HT-29 (cell line): ENCODE results near the gene ANKH. TPM values are rescaled to one million over a fixed set of nuclear protein-coding genes. Genes with fewer than 3 reads are reported as not detected.

Experiments used
- DNase-seq: peaks from one replicate; pipeline ENCODE4 v3.0.0-alpha.2; 2015; ENCODE audit warnings: low spot score
- total RNA-seq: library from RNA; depleted of rRNA; stranded (reverse); fragments of >200 nt; shearing (Covaris generic); gene quantifications from 2 replicates; pipeline ENCODE4 v1.2.3, GENCODE V29; 2014

Gene ANKH
- total RNA-seq, 1 experiment from 2014 or later = 44.3 TPM

DNA sequence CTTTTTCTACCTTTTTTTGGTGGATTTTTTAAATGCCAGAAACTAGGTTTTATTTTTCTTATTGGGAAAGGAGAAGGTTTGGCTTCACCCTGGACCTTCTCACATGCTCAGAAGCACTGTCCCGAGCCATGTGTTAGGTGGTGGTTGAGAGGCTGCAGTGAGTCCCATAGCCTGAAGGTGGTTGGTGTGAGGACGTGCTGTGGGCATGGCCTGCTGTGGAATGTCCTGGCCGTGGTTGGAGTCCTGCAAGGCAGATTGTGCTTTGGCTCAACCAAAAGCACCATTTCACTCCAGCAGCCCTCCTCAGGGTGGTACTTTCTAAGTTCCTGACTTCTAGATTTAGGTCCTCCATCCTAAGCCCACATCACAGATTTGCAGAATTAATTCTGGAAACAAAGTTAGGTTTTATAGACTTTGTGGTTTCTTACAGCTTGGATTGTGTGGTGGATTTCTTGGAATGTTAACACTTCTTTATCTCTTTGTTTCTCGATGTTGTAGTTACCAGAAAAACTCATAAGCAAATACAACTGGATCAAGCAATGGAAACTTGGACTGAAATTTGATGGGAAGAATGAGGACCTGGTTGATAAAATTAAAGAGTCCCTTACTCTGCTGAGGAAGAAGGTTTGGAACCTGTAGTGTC lies 184.4 kb downstream of the ANKH start:
- DNase-seq = no peak

DNA sequence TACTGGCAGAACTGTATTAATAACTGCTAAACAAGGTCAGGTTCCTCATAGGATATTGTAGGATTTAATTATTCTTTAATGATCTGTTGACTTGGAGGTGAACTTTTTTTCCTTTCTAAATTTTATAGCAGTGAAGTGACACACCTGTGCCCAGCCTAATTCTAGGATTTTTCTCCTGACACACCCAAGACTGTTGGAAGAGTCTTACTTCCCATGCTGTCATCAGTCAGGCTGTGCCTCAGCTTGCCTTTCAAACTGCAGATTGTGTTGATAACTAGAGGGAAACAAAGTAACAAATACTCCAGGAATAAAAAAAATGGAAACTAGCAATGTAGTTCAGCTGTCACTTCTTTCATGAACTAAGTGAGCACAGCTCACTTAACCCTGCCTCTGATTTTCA lies 185.1 kb downstream of the ANKH start:
- no peak for DNase-seq

DNA sequence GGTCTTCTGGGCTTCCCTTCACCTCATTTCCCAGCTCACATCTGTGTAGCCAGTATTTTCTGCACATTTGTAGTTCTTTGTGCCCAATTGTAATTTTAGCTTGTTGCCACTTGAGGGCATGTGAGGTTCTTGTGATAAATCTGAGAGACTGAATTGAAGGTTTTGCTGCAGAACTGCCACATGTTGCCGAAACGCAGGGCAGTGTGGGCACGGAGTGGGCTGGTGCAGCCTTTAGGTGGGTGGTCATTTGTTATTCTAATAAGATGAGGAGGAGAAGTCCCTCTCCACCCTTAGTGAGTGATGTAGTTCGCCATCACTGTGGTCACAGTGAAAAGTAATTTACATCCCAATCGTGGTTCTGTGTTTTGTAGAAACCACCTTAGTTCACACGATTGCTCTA lies 185.8 kb downstream of the ANKH start:
- peak; percentile 70 for DNase-seq

DNA sequence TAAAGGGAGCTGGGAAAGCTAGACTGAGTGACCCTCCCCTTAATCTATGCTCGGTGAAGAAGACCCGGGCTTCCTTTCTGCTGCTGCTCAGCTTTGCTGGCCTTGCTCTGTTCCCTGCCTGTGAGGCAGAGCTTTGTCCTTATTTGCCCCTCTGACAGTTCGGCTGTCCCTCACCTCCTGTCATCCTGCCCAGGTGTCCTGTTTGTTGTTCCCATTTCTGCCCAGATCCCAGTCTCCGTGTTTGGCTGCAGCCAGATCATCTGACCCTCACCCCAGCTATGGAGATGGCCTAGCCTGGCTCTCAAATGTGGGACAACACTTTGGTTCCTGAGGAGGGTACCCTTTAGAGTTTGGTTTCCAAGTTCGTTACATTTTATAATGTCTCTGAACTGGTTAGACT lies 186.8 kb downstream of the ANKH start:
- DNase-seq = no peak

DNA sequence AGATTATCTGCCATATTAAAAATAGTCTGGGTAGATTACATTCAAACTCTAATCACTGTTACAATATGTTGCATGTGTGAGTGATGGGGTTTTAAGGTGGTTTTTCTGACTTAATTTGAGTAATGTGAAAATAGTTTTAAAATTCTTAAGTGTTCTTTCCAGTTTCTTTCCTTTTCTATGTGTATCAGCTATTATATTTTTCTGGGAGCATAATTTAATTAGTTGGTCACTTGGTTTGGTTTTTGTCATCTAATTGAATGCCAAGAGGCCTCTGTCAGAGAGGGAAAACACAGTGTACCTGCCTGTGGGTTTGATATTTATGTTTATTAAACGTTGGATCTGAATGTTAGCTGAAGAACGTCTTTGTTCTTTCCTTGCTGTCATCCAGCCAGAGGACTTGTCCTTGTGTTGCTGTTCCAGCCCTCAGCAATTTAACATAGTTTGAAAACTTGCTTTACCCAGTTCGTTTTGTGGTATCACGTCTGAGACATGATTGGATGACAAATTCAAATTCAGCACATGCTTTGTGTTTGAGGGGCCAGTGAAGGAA lies 187.6 kb downstream of the ANKH start:
- no peak for DNase-seq

DNA sequence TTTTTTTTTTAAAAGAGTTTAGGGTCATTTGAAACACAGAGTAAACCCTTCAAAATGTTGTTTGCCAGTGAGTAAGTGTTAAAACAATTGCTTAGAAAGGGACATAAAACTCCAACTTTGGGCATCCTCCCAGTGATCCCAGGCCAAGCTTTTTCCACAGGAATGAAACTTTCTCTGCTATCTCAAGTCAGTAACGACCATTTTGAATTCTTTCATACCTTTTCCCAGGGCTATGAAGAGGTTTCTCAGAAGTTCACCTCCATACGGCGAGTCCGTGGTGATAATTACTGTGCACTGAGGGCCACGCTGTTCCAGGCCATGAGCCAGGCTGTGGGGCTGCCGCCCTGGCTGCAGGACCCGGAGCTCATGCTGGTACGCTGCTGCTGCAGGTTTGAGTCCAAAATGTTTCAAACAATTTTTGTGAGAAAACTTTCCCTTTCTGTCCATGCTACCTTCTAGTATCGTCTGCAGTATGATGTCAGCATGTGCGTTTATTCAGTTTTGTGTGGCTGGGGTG lies 190.3 kb downstream of the ANKH start:
- DNase-seq = no peak

DNA sequence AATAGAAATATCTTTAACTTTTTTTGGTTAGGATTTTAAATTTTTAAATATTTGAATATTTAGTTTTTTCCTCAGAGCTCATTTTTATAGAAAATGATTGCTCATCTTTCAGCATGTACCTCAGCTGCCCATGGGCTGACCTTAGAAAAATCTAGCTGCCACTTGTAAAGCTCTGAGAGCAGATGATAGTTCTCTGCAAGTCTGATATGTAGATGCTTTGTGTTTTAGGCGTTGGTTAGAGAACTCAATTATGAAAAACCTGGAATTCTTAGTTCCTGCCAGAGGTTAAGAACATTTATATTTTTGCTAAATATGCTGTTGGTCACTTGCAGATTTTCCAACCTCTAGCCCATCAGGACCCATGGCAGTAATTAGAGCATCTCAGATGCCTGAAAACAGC lies 192.0 kb downstream of the ANKH start:
- DNase-seq = no peak

DNA sequence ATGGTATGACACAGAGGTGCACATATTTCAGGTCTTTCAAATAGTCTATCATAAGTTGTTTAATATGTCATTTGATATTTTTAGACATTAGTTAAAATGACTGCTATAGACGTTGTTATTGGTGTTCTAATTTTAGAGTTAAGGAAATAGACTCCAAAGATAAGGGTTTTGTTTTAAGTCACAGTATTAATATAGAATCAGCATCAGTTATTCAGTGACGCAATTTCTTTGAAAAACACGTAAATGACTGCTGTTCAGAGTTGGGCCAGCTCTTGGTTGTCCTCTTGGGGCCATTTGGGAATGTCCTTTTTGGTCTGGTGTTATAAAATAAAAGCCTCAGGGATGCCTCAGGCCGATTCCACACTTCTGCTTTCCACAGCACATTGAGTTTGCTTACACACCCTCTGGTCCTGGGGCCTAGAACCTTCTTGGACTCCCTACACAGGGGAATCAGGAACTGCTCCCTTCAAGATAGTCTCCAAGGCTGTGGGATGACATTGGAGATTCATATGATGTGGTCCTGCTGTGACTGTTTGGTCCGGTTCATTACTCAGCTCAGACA lies 192.7 kb downstream of the ANKH start:
- DNase-seq = no peak

DNA sequence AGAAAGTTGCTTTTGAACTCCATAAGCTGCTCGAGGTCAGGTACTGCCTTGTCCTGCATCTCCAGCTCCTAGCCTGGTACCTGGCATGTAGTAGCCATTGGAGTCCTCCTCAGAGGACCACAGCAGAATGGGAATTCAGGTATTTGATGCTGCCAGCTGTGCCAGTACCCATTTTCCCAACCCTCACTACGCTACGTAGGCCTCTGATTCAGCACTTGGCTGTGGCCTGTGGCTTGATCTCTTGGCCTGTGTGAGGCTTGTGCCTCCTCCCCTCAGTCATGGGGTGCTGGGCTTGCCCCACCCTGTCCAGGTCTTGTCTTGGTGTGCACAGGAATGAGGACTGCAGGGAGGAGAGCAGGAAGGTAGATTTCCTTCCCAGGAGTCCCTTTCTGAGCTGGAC lies 195.3 kb downstream of the ANKH start:
- DNase-seq = peak; percentile 25

DNA sequence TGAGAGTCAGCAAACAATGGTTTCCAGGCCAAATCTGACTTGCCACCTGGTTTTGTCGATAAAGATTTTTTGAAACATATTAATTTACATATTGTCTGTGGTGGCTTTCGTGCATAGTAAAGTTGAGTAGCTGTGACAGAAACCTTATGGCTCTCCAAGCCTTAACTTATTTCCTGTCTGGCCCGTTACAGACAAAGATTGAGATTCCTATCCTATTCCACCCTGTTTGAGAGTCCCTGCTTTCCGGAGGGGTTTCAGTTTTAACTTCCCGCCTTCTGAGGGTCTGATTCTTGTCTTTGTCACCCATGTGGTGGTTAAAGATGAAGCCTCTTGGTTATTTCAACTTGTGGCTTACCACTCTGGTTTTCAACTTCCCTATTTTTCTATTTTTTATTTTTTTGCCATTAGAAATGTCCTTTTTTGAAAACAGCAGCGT lies 195.7 kb downstream of the ANKH start:
- no peak for DNase-seq

DNA sequence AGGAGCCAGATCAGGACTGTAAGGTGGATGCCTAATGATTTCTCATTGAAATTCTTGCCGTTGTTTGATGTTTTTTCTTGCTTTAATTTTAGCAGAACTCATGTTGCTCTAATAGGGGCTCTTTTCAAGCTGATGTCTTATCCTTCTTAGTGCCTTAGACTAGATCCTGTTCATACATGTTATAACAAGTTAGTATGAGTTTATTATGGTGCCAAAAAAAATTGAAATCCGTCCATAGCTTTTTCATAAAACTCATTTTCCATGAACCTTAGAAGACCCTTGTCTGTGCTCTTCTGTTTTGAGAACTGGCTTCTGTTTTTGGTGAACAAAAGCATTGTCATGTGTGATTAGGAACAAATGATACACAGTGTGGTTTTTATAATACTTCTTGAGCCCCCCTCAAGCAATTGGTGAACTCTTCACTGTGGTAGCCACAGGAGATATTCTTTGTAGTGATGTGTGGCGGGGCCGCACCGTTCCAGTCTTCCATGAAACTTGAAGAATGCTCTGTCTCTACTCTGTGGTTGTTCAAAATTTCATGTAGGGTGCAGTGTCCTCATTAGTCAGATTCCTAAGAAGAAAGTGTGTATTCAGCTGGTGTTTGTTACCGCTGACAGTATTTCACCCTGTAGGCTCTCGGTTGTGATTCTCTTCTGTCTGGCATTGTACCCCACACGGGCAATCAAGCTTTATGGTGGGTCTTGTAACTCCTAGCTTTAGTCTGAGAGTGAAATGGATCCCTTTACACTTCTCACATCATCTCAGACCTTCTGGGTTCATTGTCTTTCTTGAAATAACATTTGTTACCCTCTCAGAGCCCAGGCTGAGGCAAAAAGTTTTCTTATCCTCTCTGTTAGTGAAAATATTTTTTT lies 196.4 kb downstream of the ANKH start:
- no peak for DNase-seq

DNA sequence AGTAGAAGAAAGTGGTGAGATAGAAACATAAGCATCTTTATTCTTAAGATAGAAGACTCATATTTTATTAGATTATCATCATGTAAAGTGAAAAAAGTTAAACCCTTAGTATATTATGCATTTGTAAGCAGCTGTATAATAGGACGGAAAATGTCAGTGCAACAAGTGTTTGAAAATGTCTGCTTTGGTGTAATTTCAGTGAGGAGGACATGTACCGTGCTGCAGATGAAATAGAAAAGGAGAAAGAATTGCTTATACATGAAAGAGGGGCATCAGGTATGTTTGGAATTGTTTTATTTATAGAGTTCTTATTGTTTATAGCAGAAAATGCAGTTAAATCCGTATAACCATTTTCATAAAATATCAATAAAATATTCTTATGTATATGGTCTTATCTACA lies 198.1 kb downstream of the ANKH start:
- no peak for DNase-seq

DNA sequence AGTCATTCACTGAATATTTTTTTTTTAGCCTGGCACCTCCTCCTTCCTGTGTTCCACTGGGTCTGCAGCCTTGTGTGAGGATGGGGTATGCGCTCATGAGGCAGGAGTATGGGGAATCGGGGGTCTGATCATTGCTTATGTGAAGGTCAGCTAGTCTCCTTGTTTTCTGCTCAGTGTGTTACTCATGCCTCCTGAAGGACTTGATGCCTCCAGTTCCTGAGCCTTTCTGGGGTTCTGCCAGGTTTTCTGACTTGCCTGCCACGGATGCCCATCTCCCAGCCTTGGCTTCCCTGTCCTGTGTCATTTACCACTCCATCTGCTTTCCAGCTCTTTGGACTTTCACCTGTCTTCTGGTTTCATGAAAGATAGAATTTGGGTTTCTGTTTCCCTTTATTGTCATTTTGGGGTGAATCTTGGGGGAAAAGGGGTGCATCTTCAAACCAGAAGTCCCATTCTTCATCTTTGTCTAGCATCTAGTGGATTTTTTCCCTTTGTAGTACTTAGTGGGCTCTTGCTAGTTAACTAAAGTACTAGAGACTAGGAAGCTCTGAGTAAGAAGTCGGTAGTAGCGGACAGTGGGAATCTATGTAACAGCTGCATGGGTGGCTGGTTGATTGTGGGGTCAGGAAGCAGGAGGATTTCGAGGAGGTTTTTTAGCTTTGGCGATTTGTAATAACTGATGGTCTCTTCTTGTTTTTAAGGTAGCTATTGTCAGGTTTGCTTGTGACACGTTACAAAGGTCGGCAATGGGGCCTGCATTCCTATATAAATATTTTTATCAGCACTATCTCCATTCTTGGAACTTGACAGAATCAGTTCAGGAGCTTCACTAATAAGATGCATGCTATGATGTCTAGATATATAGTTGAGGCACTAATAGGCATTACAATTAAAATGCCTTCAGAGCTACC lies 198.8 kb downstream of the ANKH start:
- DNase-seq = no peak

DNA sequence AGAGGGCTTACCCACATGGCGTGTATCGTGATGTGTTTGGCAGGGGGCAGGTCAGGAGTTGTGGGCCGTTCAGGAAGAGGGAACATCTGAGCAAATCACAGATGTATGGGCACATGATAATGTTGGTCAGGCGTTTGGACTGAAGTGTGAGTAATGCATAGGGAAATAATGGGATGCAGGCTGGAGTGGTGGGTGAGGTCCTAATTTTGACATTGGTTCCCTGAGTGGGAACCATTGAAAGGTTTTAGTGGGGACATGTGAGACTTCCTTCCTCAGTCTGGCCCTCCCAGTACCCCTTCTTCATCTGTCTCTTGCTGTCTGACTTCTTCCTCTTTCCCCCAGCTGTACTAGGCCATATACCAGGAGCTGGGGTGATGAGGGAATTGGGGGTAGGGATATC lies 199.5 kb downstream of the ANKH start:
- DNase-seq = no peak

DNA sequence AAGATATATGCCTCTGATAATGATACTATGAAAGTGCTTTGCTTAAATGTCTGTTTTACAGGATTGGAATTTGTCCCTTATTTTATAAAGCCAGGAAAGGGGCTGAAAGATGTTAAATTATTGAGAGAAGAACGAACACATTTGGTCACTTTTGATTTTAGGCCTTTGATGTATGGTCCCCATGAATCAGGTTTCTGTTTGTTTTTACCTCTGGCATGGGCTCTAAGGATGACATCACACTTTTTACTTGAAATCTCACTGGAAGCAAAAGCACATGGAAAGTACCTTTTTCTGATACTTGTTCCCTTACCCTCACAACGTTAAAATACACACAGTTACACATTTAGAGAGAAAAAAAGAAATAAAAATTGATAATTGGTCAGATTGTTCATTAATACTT lies 200.2 kb downstream of the ANKH start:
- no peak for DNase-seq

DNA sequence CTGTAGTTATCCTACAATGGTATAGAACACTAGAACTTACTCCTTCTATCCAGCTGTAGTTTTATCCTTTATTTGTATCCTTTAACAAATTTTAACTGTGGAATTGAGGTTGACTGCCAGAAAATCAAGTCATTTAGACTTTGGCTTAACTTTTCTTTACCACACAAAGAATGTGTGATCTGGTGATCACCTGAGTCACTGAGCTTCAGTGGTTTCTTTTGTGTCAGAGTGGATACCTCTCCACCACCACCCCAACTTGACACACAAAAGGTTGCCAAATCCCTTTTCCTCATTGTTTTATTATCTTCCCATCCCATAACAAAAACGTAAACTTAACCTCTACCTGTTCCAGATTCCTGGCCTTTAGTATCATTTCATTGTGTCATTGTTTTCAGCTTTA lies 201.6 kb downstream of the ANKH start:
- DNase-seq = no peak

DNA sequence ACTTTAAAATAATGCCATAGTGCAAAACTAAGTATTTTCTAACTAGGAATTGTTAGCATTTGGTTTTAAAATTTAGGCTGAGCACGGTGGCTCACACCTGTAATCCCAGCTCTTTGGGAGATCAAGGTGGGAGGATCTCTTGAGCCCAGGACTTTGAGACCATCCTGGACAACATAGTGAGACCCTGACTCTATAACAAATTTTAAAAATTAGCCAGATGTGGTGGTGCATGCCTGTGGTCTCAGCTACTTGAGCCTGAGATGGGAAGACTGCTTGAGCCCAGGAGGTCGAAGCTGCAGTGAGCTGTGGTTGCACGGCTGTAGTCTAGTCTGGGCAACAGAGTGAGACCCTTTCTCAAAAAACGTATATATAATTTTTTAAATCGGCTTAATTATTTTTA lies 202.2 kb downstream of the ANKH start:
- no peak for DNase-seq

DNA sequence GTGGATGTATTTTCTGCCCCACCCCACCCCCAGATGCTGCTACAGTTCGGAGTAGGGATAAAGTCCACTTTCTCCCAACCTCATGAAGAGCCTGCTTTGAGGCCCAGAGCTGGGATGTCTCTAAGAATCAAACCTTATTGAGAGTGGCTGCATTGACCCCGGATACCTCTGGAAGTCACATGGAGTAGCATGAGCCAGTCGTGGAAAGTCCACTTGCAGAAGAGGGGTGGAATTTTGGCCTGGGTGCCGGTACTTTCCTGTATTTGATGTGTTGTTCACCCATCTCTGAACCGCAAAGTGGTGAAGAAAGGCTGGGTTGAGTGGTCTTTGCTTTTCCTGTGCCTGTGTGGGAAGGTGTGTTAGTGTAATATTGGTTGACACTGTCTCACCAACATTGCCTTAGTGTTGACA lies 203.4 kb downstream of the ANKH start:
- DNase-seq = no peak

DNA sequence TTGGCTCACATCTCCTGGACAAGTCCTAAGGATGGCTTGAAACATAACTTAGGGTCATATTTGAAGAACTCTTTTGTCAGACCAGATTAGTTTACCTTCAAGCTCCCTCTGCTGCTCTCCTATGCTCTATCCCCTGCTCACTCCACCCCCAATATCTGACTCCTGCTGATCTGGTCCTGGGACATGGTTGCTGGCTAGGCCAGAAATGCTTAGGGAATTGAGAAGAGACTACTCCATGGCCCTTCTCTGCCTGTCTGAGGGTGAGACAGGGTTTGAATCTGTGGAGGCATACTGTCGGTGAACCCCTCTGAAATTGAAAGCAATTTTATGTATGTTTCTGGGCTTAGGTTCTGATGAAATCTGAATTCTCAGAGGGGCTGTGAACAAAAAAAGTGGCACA lies 203.8 kb downstream of the ANKH start:
- DNase-seq = no peak

DNA sequence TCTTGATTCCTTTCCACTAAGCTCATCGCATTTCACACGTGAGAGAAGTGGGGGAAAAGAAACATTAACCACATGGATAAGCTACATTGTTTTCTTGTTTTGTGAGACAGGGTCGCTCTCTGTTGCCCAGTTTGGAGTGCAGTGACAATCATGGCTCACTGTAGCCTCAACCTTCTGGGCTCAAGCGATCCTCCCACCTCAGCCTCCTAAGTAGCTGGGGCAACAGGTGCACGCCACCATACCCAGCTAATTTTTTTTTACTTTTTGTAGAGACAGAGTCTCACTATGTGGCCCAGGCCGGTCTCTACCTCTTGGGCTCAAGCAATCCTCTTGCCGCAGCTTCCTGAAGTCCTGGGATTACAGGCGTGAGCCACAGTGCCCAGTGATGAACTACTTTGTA lies 204.3 kb downstream of the ANKH start:
- no peak for DNase-seq

DNA sequence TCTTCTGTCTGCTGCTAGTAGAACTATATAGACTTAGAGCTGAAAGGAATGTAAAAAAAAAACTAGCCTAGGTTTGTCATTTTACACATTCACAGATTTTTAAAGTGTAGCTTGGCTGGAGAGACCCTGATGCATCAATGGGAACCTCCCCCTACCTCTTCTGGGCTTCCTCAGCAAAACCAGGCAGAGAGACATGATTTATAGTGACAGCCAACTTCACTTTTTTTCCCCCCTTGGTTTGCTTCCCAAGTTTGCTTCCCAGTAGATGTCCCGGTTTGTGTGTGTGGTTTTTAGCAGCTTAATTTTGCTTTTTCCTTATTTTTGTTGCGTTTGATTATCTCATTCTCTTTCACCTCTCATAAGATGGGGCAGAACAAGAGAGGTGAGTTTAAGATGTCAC lies 205.2 kb downstream of the ANKH start:
- DNase-seq = no peak
